ENCODE measurements around the gene POM121.
"Not testable (repeated sequence)": the region's sequence is repeated elsewhere in the genome, so short reads cannot be mapped to it uniquely, and the experiment has no call there.

Gene POM121

DNA sequence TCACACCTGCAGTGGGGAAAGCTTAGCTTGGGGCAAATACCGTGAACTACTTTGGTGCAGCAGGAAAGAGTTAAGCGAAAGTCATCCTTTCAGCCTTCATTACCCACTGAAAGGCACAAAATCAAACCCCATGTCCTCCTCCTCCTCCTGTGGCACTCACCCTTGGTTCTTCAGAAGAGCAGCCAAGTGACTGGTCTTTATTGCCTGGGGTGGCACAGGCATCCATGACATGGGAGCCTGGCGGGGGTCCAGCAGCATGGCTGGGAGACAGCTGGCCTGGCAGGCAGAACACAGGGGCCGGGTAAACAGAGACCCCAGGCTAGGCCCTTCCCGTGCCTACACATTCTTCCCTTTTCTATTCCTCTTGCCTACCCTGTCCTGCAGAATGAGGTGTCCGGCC lies 24.8 kb downstream of the POM121 start:
- not testable (repeated sequence) for DNase-seq (ENCODE audit: low read depth)

DNA sequence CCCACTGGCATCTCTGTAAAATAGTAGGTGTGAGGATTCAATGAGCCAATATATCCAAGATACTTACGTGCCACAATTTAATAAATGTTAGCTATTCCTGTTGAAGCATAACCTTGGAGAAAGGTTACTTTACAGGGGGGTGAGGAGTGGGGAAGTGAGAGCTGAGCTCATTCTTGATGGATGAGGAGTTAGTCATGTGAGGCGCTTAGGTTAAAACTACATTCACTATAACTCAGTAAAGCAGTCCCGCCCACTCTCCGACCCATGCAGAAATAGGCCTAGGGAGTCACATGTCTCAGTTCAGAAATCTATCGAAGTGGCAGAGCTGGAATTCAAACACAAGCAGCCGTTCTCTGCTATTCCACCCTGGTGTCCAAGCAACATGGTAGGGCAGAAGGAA lies 25.5 kb downstream of the POM121 start:
- not testable (repeated sequence) for DNase-seq (ENCODE audit: low read depth)

DNA sequence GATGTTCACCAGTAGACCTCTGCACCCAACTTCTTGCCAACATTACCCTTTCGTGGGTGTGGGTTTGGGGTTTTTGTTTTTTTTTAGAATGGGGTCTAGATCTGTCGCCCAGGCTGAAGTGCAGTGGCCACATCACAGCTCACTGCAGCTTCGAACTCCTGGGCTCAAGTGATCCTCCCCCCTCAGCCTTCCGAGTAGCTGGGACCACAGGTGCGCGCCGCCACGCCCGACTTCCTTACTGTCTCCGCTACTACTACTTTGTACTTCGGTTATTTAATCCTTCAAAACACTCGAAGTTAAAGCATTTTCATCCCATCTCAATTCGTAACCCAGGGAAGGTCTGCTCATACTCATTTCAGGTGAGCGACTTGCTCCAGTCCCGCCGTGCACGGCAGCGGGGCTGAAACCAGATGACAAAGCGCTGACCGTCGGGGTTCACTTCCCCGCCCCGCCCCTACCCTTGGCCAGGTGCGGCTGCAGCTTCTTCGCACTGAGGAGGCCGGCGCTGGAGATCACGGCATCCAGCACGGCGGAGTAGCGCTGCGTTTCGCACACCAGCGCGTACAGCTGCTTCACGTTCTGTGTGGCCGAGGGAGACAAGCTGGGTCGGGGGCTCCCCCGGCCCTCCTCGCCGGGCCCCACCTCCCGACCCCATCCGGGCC lies 29.1 kb downstream of the POM121 start:
- not testable (repeated sequence) for DNase-seq (ENCODE audit: low read depth)

DNA sequence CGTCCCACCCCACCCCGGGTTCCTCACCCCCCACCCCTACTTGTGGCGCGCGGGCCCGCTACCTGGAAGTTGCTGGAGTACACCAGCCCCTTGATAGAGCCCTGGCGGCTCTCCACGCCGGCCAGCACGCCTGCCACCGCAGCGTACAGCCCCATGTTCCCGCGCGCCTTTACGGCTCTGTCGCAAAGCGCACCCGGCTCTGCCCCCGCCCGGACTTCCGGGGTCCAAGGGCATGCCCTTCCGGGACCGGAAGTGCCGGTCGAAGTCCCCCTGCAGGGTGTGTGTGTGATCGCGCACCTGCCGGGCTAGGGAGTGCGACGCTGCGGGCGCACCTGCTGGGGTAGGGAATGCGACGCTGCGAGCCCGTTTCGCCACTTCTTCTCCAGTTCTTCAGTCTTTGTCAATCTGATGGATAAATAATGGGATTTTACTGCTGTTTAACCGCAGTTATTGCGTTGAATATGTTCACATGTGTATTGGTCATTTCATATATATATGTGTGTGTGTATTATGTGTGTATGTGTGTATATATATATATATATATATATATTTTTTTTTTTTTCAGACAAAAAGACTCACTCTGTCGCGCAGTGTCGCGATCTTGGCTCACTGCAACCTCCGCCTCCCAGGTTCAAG lies 29.8 kb downstream of the POM121 start:
- not testable (repeated sequence) for DNase-seq (ENCODE audit: low read depth)

DNA sequence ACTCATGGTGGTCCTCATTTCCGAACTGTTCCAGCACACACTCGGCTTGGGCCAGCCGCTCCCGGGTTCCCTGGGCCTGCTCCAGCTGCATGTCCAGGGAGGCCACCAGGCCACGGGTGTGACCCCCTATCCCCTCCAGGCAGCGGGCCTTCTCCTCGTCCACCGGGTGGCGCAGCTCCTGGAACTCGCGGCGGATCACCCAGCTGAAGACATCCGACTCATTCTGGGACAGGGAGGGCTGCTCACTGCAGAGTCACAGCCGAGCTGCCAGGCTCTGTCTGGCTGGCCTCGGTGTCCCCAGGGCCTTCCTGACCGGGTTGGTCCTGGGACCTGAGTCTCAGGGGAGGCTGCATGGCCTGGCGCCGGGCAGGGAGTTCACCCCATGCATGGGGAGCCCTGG lies 35.1 kb downstream of the POM121 start:
- not testable (repeated sequence) for DNase-seq (ENCODE audit: low read depth)

DNA sequence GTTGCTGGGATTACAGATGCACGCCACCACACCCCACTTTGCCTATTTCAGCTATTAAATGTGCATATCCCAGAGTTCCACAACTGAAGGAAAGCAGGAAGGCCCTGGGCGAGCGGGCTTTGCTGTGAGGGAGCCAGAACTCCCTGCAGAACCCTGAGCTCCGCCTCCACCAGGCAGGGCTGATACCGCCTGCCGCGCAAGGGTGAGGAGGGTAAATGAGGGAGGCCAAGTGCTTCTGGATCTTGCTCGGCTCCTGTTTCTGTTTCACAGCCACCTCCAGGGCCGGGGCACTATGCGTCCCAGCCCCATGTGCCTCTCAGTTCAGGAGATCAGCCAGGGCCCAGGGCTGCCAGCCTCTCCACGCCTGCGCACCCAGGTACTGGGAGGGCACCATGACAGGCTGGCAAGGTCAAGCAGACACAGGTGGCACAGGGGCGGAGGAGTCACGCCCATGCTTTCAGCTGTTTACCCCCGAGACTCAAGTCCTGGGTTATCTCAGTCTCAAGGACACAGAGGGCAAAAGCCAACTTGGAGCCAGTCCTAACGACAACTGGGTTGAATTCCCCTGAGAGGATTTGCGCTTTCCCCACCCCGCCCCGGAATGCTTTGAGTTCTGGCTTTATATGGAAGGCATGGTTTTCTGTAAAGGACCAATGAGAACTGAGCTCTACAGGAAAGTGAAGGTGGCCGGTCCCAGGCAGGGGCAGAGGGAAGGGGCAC lies 35.9 kb downstream of the POM121 start:
- DNase-seq (ENCODE audit: low read depth), result not testable (repeated sequence)

DNA sequence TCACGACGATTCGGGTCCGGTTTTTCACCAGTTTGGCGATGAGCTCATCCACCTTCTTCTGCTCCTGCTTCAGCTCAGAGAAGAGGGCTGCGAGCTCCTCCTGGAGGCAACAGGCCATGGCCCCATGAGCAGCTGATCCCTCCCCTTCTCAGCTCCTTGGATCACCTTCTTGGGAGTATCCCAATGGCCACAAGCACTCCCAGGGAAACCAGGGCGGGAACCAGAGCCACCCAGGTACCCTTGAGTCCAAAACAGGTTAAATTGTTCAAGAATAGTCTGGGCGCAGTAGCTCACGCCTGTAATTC lies 36.4 kb downstream of the POM121 start:
- DNase-seq (ENCODE audit: low read depth), result not testable (repeated sequence)

DNA sequence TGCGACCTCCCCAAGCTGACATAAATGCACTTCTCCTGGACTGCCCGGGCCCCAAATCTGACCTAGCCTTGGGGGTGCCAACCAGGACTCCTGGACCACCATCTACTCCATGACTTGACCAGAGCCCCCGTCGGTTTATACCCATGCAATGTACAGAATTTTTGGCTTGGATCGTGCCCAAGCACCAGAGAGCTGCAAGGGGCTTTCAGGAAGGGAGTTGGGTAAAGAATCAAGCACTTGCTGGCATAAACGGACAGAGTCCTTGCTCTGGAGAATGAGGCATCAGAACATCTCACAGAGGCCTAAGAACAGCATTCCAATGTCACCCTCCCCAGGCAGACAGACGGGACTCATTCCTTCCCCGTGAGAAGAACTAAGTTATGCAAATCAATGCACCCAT lies 38.2 kb downstream of the POM121 start:
- DNase-seq (ENCODE audit: low read depth), result not testable (repeated sequence)

DNA sequence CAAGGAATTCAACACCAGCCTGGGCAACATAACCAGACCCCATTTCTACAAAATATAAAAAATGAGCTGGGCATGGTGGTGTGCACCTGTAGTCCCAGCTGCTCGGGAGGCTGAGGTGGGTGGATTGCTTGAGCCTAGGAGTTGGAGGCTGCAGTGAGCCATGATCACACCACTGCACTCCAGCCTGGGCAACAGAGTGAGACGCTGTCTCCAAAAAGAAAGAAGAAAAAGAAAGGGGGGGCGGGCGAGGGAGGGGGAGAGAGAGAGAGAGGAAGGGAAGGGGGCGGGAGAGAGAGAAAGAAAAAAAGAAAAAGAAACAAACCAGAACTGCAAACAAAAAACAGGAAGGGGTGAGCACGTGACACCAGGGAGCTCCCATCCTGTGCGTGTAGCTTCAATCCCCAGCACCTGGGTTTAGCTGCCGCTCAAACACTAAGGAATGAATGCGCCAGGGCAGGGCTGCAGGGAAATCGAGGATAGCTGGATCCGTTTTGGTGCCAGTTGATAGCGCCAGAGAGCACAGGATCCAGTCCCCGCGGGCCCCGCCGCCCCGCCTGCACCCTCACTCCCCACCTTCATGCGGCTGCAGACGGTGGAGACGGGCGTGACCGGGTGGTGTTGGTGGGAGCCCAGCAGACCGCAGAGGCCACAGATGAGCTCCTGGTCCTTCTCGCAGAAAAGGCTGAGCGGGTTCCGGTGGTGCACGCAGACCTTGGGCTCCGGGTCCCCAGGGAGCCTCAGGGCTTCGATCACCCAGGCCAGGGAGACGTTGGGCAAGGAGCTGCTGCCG lies 40.5 kb downstream of the POM121 start:
- not testable (repeated sequence) for DNase-seq (ENCODE audit: low read depth)

DNA sequence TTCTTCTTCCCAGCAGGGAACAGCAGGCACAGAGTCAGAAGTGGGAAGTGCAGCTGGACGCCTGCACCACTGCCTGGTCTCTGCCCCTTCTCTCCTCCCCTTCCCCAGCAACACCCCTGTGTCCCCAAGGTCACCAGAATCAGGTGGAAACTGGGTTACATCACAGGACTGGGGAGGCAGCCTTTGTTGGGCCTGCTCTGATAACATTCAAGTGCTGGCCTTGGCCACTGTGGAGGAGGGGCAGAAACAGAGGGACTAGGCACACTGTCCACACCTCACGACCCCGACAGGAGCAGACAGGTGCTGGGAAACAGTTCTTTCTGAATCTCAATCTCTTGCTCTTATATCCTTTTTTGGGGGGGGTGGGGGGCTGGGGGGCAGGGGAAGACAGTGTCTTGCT lies 42.0 kb downstream of the POM121 start:
- not testable (repeated sequence) for DNase-seq (ENCODE audit: low read depth)

DNA sequence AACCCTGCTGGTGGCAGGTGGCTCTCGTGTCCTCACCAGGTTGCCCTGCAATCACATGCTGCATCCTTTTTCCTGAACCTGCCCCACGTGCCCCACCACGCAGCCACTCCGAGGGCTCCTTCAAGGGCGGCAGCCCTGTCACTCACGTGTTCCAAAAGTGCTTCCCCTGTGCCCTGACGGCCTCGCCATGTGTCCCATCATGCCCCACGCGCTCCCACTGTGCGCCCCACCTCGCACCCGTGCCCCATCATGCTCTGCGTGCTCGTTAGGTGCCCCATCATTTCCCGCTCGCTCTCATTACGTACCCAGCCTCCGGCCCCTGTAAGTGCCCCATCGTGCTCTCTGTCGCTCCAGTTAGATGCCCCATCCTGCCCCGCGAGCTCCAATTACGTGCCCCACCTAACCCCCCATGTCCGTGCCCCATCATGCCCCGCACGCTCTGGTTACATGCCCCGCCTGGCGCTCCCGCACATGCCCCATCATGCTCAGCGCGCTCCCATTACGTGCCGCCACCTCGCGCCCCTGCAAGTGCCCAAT lies 44.2 kb downstream of the POM121 start, which contains the start of gene TRIM74:
Gene TRIM74 (minus strand): TSS at position 487 of the 537 bp plus-strand sequence. CDS start 3,309 bp downstream, outside the sequence.
- not testable (repeated sequence) for DNase-seq (ENCODE audit: low read depth)

DNA sequence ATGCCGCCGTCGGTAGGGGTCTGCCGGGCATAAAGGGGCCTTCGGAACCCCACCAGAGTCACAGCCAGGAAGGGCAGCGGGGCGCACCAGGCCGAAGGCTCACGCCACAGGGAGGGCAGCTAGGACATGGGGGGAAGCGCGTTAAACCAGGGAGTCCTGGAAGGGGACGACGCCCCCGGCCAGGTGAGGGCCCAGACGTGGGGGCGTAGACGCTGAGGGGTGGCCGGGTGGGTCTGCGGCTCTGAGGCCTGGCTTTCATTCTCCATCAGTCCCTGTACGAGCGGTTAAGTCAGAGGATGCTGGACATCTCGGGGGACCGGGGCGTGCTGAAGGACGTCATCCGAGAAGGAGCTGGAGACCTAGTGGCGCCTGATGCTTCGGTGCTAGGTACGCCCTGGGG lies 44.8 kb downstream of the POM121 start:
- DNase-seq (ENCODE audit: low read depth), result not testable (repeated sequence)

DNA sequence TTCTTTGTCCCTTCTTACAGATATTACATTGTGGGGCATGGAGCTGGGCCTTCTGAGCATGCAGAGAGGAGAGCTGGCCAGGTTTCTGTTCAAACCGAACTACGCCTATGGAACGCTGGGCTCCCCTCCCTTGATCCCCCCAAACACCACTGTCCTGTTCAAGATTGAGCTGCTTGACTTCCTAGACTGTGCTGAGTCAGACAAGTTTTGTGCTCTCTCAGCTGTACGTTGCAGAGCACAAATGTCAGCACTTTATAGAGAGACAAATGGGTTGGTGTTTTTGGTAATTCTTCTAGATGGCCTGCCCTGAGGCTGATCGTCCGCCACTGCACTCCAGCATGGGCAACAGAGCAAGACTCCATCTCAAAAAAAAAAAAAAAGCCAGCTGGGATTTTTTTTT lies 46.6 kb downstream of the POM121 start:
- not testable (repeated sequence) for DNase-seq (ENCODE audit: low read depth)

DNA sequence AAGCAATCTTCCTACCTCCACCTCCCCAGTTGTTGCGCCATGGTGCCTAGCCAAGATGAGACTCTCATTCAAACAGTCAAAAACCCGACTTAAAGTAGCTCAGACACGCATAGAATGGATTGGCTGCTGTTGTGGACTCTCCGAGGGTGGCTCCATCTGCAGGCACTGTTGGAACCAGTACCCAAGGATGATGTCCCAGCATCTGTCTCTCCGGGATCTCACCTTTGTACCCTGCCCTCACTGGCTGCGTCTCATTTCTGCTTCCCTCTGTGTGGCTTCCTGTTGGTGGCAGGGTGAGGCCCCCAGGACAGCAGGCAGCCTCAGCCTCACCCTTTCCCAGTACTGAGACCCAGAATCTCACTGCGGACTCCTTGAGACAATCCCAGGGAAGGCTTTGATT lies 49.9 kb downstream of the POM121 start:
- DNase-seq (ENCODE audit: low read depth), result not testable (repeated sequence)

DNA sequence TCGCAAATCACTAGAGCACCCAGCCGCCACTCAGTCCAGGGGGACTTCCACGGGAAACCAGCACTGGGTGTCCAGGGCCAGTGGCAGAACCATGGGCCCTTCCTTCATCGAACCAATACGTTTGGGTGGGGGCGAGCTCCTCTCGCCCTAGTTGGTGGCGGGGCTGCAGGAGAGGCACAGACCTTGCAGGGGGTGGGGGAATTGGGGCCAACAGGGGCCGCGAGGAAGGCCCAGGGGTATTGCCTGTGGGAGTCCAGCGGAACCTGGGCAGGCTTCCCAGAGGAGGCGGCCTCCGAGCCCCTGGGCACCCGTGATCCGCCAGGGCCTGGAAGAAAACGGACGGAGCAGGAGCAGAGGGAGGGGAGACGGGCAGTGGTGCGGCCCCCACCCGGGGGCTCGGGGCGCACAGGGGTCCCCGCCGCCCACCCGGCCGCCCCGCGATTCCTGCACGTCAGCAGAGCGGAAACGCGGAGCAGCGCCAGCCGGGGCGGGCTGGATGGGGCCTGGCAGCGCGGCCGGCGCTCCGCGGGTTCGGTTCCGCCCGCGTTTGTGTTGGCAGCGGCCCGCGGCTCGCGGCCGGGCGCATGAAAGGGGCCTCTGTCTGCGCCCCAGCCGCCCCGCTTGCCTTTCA lies 50.9 kb downstream of the POM121 start:
- not testable (repeated sequence) for DNase-seq (ENCODE audit: low read depth)

DNA sequence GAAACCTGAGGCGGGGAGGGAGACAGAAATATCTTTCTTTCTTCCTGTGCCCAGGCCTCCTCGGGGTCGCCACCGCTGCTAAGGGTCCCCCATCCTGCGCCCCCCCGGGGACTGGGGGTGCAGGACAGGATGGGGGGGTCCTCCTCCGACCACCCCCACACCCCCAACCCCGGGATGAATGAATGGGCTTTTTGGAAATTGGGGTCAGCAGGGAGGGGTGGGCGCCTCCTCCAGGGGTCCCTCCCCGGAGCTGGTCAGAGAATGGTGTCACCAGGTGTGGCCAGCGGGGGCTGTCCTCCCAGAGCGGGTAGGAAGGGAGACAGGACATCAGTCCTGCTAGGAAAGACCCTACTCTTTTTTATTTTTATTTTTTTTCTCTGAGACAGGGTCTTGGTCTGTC lies 51.5 kb downstream of the POM121 start:
- DNase-seq (ENCODE audit: low read depth), result not testable (repeated sequence)

DNA sequence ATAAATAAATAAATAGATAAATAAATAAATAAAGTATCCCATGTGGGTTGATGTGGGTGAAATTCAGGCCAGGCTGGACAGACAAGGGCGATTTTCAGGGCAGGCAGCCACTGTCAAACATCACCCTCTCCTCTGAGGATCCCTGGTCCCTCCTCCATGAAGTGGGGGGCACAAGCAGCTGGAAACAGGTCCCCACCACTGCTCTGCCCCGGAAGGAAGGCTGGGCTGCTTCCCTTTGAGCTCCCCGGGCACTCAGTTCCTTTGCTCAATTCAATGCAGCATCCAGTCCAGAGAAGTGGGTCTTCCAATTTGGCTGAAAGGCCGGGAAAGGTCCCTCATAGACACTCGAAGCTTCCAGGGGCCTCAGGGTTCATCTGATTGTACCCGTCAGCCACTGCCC lies 55.5 kb downstream of the POM121 start:
- not testable (repeated sequence) for DNase-seq (ENCODE audit: low read depth)

DNA sequence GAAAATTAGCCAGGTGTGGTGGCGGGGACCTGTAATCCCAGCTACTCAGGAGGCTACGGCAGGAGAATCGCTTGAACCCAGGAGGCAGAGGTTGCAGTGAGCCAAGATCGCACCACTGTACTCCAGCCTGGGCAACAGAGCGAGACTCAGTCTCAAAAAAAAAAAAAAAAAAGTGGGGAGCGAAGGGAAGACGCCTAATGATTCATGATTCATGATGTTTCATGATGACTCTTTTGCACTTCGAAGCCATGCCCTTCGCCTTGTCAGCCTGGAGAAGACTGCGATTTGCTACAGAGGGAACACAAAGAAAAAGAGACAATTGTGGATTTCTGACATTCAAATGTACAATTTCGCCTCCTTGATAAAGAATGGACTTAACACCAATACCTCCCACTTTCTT lies 57.2 kb downstream of the POM121 start:
- DNase-seq (ENCODE audit: low read depth), result not testable (repeated sequence)

DNA sequence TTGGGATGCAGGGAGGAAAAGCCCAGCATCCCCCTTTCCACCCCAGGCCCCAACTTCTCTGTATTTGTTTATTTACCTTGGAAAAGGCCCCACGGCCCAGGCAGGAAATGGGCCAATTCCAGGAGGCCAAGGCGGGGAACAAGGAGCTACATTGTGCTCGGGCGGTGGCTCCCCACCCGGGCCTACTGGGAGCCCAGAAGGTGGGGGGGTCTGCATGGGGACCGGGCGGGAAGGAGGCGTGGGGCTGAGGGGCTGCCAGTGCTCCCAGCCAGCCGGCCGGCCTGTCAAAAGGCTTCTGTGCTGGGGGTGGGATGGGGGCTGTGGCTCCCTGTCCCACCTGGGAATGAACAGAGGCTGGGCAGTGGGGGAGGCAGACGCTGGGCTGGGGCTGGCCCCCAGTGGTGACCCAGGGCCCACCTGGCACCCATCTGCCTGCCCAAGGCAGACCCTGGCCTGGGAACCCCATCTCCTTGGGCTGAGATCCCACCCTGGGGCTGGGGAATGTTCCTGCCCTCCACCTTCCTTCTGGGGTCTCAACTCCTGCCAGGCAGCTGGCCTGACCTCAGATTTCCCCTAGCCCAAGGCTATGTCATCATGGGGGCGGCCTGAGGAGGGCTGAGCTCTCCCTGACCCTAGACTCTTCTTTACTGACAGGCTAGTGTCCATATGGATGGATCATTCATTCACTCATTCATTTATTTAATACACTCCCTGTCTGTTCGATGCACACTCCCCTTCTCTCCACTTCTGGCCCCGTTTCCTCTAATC lies 65.4 kb downstream of the POM121 start:
- not testable (repeated sequence) for DNase-seq (ENCODE audit: low read depth)

DNA sequence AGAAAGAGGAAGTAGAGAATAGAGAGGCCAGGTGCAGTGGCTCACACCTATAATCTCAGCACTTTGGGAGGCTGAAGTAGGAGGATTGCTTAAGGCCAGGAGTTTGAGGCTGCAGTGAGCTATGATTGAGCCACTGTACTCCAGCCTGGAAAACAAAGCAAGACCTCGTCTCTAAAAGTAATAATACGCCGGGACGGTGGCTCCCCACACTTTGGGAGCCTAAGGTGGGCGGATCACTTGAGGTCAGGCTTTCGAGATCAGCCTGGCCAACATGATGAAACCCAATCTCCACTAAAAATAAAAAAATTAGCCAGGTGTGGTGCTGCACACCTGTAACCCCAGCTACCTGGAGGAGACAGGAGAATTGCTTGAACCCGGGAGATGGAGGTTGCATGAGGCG lies 70.6 kb downstream of the POM121 start:
- not testable (repeated sequence) for DNase-seq (ENCODE audit: low read depth)

DNA sequence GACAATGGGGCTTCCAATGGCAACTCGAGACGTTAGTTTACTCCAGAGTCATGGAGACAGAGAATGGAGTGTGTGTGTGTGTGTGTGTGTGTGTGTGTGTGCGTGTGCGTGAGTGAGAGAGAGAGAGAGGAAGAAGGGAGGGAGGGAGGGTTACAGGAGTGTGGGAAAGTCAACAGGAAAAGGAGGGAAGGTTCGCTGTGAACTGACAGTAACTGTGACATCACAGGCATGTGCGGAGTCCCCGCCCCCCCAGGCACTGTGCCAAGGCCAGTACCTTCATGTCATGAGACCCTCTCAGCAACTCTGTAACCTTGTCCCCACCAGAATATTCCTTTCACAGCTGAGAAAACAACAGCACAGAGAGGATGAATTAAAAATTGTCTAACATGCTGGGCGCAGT lies 72.6 kb downstream of the POM121 start:
- DNase-seq (ENCODE audit: low read depth), result not testable (repeated sequence)

All from CMK (cell line).